NCI-H1417 (cell line): Measurements from ENCODE around the gene SASH1.

Experiments used
- DNase-seq, 3 experiments: peaks; one replicate each; lab custom pipeline; 2025; lab: John Stamatoyannopoulos, UW

Gene SASH1

GRCh38 chr6:148459238-148459637 is 116.6 kb downstream of the SASH1 start:
- DNase-seq = no peak

GRCh38 chr6:148460876-148461646 is 118.4 kb downstream of the SASH1 start:
- DNase-seq = peak in 2 of 3 experiments; percentile 21 to 71

- DNase-seq = no peak
These were observed 119.4 kb downstream of the SASH1 start for GRCh38 chr6:148461986-148462577.

GRCh38 chr6:148463671-148464070 is 121.0 kb downstream of the SASH1 start:
- peak in 2 of 3 experiments; percentile 9 to 21 for DNase-seq

GRCh38 chr6:148464319-148465010 is 121.8 kb downstream of the SASH1 start:
- DNase-seq = peak; percentile 52 to 84 (median 71)

- DNase-seq = no peak
These were observed 122.3 kb downstream of the SASH1 start for GRCh38 chr6:148465011-148465335.

- no peak for DNase-seq
These were observed 123.0 kb downstream of the SASH1 start for GRCh38 chr6:148465670-148466069.

GRCh38 chr6:148466158-148466557 is 123.5 kb downstream of the SASH1 start:
- no peak for DNase-seq

- no peak for DNase-seq
These were observed 125.3 kb downstream of the SASH1 start for GRCh38 chr6:148467926-148468325.

GRCh38 chr6:148470156-148470555 is 127.5 kb downstream of the SASH1 start:
- DNase-seq = no peak

- DNase-seq = no peak
These were observed 128.2 kb downstream of the SASH1 start for GRCh38 chr6:148470606-148471465.

GRCh38 chr6:148471624-148472159 is 129.1 kb downstream of the SASH1 start:
- no peak for DNase-seq

GRCh38 chr6:148472171-148473105 is 129.8 kb downstream of the SASH1 start:
- DNase-seq = no peak

GRCh38 chr6:148479497-148479896 is 136.9 kb downstream of the SASH1 start:
- no peak for DNase-seq

GRCh38 chr6:148487461-148487860 is 144.8 kb downstream of the SASH1 start:
- DNase-seq = no peak

- no peak for DNase-seq
These were observed 149.1 kb downstream of the SASH1 start for GRCh38 chr6:148491638-148492251.

- no peak for DNase-seq
These were observed 150.1 kb downstream of the SASH1 start for GRCh38 chr6:148492654-148493290.

GRCh38 chr6:148493424-148493823 is 150.8 kb downstream of the SASH1 start:
- no peak for DNase-seq

- DNase-seq = no peak
These were observed 151.6 kb downstream of the SASH1 start for GRCh38 chr6:148494226-148494625.

- DNase-seq = no peak
These were observed 152.4 kb downstream of the SASH1 start for GRCh38 chr6:148495029-148495428.
